ENCODE measurements around the gene LRIT2. TPM values are rescaled to one million over a fixed set of nuclear protein-coding genes. Genes with fewer than 3 reads are reported as not detected.

LRIT2 gene
- total RNA-seq, 4 donors from 2014 or later, result not detected

GRCh38 chr10:84235096-84235495 lies 9.8 kb upstream of the LRIT2 start:
- TF ChIP-seq EP300 (IDR thresholded peaks at IDR 0.05) (no peak), POLR2A (IDR thresholded peaks at IDR 0.05) (no peak)
- TF ChIP-seq, protein P1, sequence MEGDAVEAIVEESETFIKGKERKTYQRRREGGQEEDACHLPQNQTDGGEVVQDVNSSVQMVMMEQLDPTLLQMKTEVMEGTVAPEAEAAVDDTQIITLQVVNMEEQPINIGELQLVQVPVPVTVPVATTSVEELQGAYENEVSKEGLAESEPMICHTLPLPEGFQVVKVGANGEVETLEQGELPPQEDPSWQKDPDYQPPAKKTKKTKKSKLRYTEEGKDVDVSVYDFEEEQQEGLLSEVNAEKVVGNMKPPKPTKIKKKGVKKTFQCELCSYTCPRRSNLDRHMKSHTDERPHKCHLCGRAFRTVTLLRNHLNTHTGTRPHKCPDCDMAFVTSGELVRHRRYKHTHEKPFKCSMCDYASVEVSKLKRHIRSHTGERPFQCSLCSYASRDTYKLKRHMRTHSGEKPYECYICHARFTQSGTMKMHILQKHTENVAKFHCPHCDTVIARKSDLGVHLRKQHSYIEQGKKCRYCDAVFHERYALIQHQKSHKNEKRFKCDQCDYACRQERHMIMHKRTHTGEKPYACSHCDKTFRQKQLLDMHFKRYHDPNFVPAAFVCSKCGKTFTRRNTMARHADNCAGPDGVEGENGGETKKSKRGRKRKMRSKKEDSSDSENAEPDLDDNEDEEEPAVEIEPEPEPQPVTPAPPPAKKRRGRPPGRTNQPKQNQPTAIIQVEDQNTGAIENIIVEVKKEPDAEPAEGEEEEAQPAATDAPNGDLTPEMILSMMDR (IDR thresholded peaks at IDR 0.05), result no peak
- 86 to 91% methylated on average over 4 of the region's 4 CpGs for WGBS, 2 donors
- Histone ChIP-seq H3K27ac (no peak overlapping the region), H3K36me3 (no peaks in the 10 kb centered on the region), H3K9me3 (no peaks in the 10 kb centered on the region), H3K27me3 (peaks cover 0 to 10% of the 10 kb centered on the region in 2 donors), H3K4me3 (no peak overlapping the region), H3K4me1 (no peaks in the 10 kb centered on the region)
- no peak for DNase-seq (ENCODE audit: low spot score in 2 of 2)

GRCh38 chr10:84234479-84234878 lies 9.1 kb upstream of the LRIT2 start:
- TF ChIP-seq EP300 (IDR thresholded peaks at IDR 0.05) (no peak), POLR2A (IDR thresholded peaks at IDR 0.05) (no peak)
- TF ChIP-seq, protein P1 (IDR thresholded peaks at IDR 0.05), result no peak
- 73 to 78% methylated on average over 4 of the region's 4 CpGs for WGBS, 2 donors

DNA sequence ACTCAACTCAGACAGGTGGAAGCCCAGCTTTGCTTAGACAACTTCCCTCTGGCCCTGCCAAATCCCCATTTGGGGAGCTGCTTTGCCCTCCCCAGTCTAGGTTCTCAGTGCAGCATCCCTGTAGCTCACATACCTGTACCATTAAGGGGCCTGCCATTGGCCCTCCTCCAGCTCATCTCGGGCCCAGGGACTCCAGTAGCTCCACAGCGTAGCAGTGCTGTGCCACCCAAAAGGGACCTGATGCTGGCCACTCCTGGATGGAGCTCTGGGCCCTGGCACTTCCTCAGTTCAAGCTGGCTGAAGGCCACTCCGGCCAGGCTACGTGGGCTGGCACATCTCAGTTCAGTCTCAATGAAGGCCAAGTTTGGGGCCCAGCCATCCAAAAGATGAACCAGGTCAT lies 8.6 kb upstream of the LRIT2 start:
- TF ChIP-seq POLR2A (IDR thresholded peaks at IDR 0.05) (no peak), EP300 (IDR thresholded peaks at IDR 0.05) (no peak)
- TF ChIP-seq, protein P1 (IDR thresholded peaks at IDR 0.05), result no peak
- Histone ChIP-seq H3K36me3 (no peaks in the 10 kb centered on the region), H3K27me3 (peaks cover 0 to 10% of the 10 kb centered on the region in 2 donors), H3K4me1 (no peaks in the 10 kb centered on the region), H3K4me3 (no peak overlapping the region), H3K27ac (no peak overlapping the region), H3K9me3 (no peaks in the 10 kb centered on the region)
- WGBS, 2 donors, result 70 to 86% methylated on average over 2 to 4 of the region's 4 CpGs
- no peak for DNase-seq (ENCODE audit: low spot score in 2 of 2)

More at GRCh38 chr10:84234479-84234878, 9.1 kb upstream of the LRIT2 start:
- H3K4me3 ChIP-seq, result no peak overlapping the region
- H3K27me3 ChIP-seq, result peaks cover 0 to 10% of the 10 kb centered on the region in 2 donors
- H3K4me1 ChIP-seq, result no peaks in the 10 kb centered on the region
- no peak overlapping the region for H3K27ac ChIP-seq
- no peaks in the 10 kb centered on the region for H3K9me3 ChIP-seq
- no peaks in the 10 kb centered on the region for H3K36me3 ChIP-seq
- no peak for DNase-seq (ENCODE audit: low spot score in 2 of 2)

DNA sequence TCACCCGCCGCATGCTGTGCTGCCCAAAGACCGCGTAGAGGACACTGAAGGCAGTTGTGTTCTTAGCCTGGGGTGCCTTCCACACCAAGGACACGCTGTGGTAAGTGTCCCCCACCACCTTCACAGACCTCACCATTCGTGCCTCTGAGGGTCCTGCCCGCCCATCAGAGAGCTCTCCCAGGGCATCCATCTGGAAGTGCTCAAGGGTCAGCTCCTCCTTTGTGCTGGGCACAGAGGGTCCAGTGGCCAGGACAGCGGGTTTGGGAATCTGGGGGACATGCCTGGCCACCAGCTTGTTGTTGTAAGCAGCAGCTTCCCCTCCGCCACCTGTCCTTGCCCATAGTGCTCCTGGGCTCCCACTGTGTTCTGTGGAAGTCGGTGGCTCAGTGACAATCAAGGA lies 7.0 kb upstream of the LRIT2 start:
- no peak overlapping the region for H3K4me3 ChIP-seq
- no peak overlapping the region for H3K27ac ChIP-seq
- H3K9me3 ChIP-seq, result no peaks in the 10 kb centered on the region
- no peaks in the 10 kb centered on the region for H3K4me1 ChIP-seq
- TF ChIP-seq POLR2A (IDR thresholded peaks at IDR 0.05), result no peak
- TF ChIP-seq, protein P1 (IDR thresholded peaks at IDR 0.05), result no peak
- TF ChIP-seq EP300 (IDR thresholded peaks at IDR 0.05), result no peak
- WGBS, 2 donors, result 84 to 89% methylated on average over 10 of the region's 10 CpGs
- no peak for DNase-seq (ENCODE audit: low spot score in 2 of 2)
- H3K36me3 ChIP-seq, result no peaks in the 10 kb centered on the region
- peaks cover 0 to 8% of the 10 kb centered on the region in 2 donors for H3K27me3 ChIP-seq

DNA sequence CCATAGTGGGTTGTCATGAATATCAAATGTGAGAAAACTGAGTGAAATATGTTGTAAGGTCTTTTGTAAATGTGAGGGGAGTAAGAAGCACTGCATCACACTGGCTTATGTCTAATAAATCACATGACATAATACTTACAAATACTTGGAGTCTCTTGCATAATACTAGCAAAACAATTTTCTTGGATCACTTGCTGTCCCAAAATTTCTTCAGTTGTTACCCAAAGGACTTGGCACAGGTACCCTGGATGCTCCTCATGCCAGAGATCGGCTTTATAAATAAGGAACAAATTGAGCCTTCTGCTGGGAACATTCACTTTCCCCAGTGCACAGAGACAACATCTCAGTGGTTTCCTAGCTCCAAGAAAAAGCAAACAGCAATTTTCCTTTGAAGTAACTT lies 5.0 kb upstream of the LRIT2 start:
- 50 to 64% methylated on average over 1 of the region's 1 CpG for WGBS, 2 donors
- H3K4me1 ChIP-seq, result no peaks in the 10 kb centered on the region
- H3K27ac ChIP-seq, result no peak overlapping the region
- H3K4me3 ChIP-seq, result no peak overlapping the region
- H3K36me3 ChIP-seq, result no peaks in the 10 kb centered on the region
- no peaks in the 10 kb centered on the region for H3K9me3 ChIP-seq
- no peak for DNase-seq (ENCODE audit: low spot score in 2 of 2)
- peaks cover 0 to 3% of the 10 kb centered on the region in 2 donors for H3K27me3 ChIP-seq
- TF ChIP-seq, protein P1 (IDR thresholded peaks at IDR 0.05), result no peak
- TF ChIP-seq EP300 (IDR thresholded peaks at IDR 0.05), result no peak
- no peak for TF ChIP-seq POLR2A (IDR thresholded peaks at IDR 0.05)
